HG03025 (cell line): ENCODE results near the gene ADGRB3.

Experiments
- ATAC-seq: cut with Tn5 transposase; IDR thresholded peaks from one replicate; pipeline ENCODE4 v1.9.1; 2021; ENCODE audit warnings: mild to moderate bottlenecking, moderate library complexity; ENCODE audit not compliant: unreplicated experiment, low FRiP score

ADGRB3 gene

GRCh38 chr6:69007781-69008180 is 372.7 kb downstream of the ADGRB3 start:
- no peak for ATAC-seq

DNA sequence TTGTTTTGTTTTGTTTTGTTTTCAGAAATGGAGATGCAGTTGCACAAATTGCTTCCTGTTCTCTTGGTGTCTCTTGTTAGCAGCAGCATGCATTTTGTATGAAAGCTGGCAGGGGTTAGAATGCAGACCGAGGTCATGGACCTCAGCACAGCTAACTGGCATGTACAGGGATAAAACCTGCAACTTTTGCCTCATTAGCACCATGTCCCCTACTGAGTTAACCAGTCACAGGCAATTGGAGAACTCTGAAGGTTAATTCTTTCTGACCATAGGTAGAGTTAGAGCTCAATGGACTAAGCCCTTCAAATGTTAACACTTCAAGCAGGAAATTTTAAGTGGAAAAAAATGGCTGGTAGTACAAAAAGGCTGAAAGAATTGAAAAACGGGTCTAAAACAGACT is 377.1 kb downstream of the ADGRB3 start:
- ATAC-seq = no peak

DNA sequence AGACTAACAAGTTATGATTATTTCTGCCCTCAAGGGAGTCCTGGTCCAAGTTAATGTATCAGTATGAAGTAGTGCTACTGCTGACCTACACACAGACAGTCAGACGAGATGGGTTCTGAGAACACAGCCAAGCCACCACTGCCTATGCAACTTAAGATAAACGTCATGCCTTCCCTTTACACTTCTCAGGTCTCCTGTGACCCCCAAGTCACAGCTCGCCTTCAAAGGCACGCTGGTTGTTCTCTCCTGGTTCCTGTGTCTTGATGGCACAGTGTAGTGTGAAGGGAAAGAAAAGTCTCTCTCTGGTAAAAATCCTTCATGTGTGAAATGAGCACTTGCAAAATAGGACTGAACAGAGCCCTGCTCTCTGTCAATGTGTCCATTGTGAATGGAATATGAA is 377.8 kb downstream of the ADGRB3 start:
- no peak for ATAC-seq

DNA sequence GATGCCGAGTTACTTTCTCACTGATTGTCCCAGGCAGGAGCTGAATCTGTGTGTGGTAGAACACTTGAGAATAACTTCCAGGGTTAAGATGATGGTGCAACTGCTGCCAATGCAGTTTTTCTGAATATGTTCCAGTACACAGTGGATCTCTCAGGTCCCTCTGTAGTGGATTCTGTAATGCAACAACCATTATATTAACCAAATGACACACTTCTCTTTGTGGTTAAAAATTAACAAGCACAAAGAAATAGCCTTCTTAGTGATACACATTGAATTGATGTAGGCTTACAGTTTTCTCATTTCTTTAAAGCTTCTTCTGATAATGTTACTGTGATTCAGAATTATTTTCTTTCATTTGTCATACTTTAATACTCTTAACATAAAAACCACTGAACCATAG is 383.8 kb downstream of the ADGRB3 start:
- ATAC-seq = no peak

- no peak for ATAC-seq
Observed at GRCh38 chr6:69019832-69020231, 384.8 kb downstream of the ADGRB3 start.

GRCh38 chr6:69022993-69023392 is 387.9 kb downstream of the ADGRB3 start:
- ATAC-seq = no peak

DNA sequence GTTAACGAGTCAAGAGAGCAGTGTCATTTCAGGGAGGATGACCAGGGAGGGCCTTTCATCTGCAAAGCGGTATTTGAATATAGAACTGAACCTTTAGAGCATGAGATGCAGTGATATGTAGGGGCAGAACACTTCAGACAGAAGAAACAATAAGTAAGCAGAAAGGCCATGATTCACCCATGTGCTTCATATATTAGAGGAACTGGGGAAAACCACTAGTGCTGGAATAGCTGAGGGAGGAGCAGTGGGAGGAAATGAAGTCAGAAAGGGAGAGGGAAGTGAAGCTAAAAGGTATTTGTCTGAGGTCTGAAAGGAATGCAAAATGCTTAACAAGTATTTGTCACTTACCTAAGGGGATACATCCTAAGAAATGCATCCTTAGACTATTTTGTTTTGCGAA is 391.2 kb downstream of the ADGRB3 start:
- no peak for ATAC-seq

DNA sequence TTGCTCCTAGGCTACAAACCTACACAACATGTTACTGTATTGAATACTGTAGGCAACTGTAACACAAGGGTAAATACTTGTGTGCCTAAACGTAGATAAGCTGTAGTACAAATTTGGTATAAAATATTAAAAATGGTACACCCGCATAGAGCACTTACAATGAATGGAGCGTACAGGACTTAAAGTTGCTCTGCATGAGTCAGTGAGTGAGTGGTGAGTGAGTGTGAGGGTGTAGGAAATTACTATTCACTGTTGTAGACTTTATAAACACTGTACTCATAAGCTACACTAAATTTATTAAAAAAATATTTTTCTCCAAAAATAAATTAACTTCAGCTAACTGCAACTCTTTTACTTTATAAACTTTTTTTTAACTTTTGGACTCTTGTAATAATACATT is 391.6 kb downstream of the ADGRB3 start:
- ATAC-seq = no peak

- ATAC-seq = no peak
Observed at GRCh38 chr6:69027861-69028260, 392.8 kb downstream of the ADGRB3 start.

GRCh38 chr6:69038841-69039240 is 403.8 kb downstream of the ADGRB3 start:
- ATAC-seq = no peak

DNA sequence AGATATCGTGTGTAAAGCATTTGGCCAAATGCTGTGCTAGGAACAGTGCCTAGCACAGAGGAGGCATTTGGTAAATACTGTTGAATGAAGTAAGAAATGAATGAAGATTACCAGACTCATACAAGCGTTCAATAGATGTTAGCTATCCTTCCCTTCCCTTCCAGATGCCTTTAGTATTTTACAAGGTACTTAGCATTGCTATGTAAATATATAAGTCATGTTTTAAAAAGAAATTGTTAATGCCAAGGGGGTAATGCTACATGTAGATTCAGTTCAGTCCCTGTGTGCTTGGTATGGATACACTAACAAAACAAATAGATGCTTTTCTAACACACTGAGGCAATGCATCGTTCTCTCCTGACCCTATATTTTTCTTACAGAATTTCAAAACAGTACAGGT is 407.2 kb downstream of the ADGRB3 start:
- ATAC-seq = no peak

DNA sequence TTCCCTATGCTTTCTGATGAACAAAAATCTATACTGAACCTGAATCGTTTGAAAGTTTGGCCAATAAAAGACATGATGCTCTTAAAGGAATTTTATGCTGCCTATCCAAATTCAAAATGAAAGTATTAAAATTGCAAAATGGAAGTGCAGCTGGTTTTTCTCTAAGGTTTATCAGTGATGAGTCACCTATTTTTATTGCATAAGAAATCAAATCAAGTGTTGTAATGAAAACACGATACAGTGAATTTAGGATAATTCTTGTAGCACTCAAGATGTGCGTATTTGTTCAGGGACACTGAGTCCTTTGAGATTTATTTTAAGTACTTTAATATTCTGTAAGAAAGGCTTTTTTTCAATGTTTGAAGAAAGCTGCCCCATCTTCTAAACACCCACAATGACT is 409.5 kb downstream of the ADGRB3 start:
- ATAC-seq = no peak

- no peak for ATAC-seq
Observed at GRCh38 chr6:69059413-69059812, 424.3 kb downstream of the ADGRB3 start.

DNA sequence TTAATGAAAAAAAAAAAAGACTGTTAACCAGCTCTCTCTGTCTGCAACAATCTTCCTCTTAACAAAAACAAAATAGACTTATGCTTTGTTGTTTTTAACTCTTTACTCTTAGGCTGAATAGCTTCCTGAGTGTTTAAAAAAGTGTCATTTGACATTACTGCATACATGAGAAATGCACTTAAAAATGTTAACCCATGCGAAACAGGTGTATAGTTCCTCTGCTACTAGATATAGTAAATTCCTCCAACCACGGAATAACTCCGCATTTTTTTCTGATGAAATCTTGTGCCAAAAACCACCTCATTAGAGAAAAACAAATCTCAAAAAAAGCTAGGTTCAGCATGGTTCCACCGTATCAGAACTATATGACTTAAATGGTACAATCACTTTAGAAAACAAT is 426.0 kb downstream of the ADGRB3 start:
- no peak for ATAC-seq

GRCh38 chr6:69063401-69063800 is 428.3 kb downstream of the ADGRB3 start:
- ATAC-seq = no peak

- ATAC-seq = no peak
Observed at GRCh38 chr6:69064226-69064625, 429.1 kb downstream of the ADGRB3 start.

GRCh38 chr6:69069881-69070280 is 434.8 kb downstream of the ADGRB3 start:
- no peak for ATAC-seq

DNA sequence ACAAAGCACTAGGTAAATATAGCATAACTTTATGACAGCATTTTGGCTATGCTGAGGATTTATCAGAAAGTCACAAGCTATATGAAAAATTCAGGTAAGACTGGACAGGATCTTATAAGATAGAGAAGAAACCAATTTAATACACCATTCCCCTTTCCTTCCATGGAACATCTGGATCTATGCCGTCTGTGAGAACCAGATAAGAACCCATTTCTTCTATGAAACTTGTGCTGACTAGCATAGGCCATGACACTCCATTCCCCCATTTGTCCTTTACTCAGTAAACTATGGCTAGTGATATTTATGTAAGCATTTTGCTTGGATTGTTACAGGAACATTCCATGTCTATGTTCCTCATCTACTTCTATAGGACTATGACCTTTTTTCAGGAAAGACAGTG is 437.7 kb downstream of the ADGRB3 start:
- ATAC-seq = no peak

GRCh38 chr6:69084746-69085335 is 449.8 kb downstream of the ADGRB3 start:
- ATAC-seq = no peak

GRCh38 chr6:69086689-69087088 is 451.6 kb downstream of the ADGRB3 start:
- ATAC-seq = no peak

DNA sequence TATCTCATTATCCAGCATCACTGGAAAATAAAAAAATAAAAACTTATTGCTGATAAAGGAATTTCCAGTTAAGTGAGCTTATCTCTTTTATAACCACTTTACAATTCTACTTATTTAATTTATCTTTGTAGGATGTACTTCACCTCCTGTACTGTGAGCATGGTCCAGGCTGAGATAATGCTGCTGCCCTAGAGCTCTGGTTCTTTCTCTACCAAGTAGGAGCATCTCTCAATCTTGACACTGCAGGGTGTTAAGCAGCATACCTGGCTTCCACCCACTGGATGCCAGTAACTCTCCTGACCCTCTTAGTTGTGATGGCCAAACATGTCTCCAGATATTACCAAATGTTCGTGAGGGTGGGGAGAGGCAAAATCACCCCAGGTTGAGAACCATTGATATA is 454.5 kb downstream of the ADGRB3 start:
- no peak for ATAC-seq

DNA sequence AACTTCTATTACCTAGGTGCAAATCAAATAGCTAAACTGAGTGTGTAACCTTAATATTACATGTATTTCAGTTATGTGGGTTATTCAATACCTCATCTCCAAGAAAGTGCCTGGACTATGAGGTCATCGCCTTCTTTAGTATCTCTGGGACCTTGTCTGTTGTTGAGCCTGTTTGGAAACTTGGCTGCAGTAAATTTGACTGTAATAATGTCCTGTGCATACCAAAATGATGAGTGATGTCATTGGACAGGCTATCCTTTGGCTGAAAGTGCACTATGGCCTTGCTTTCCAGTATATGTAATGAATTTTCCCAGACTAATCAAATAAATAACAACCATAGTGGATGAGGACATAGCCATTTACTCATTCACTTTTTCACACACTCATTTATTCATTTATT is 455.1 kb downstream of the ADGRB3 start:
- ATAC-seq = no peak

DNA sequence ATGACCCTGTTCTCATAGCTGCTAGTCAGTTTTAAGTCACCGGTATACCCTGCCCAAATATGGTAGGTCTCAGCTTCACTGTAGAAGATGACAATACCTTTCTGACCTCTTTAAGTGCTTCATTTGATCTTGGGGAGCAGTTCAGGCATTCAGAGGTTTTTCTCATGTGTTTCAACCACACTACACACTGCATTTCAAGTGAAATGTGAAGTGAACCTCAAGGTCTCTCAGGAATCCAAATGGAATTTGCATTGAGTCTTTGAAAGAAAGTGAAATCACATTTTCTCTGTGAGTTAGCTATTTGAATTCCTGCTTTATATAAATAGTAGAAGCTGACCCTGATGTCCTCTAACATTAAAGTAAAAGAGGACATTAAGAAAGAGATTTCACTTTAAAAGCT is 461.6 kb downstream of the ADGRB3 start:
- no peak for ATAC-seq
